DMS153 (cell line): Measurements from ENCODE around the gene CDKN1C.
A peak's percentile ranks its signal among the peaks of the same experiment; 100 is the strongest.
"Not testable (repeated sequence)": the region's sequence is repeated elsewhere in the genome, so short reads cannot be mapped to it uniquely, and the experiment has no call there.

Source experiments
- DNase-seq: peaks from one replicate; lab custom pipeline; 2025; lab: John Stamatoyannopoulos, UW

CDKN1C gene

DNA sequence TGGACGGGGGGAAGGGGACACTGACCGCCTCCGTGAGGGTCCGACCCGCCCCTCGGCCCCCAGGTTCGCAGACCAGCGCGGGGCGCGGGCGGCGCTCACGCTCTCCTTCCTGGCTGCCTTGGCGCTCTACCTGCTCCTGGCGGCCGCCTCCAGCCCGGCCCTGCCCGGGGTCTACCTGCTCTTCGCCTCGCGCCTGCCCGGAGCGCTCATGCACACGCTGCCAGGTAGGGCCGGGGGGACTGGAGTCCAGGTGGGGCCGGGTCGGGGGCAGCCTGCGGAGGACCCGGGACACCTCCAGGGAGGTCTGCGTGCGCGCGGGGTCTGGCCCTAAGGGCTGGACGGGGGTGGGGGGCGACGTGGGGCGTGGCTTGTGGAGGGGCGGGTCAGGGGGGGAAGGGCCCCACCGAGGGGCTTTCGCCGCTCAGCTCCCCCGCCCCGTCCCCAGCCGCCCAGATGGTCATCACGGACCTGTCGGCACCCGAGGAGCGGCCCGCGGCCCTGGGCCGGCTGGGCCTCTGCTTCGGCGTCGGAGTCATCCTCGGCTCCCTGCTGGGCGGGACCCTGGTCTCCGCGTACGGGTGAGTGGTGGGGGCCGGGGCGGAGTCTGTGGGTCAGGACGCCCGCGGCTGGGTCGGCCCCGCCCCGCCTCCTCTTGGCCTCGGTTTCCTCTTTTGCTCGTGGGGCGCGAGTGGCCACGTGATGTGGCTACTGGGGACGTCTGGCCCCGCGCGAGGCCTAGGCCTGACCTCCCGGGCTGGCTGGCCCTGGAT, 23.7 kb upstream of the CDKN1C start:
- DNase-seq, result no peak

DNA sequence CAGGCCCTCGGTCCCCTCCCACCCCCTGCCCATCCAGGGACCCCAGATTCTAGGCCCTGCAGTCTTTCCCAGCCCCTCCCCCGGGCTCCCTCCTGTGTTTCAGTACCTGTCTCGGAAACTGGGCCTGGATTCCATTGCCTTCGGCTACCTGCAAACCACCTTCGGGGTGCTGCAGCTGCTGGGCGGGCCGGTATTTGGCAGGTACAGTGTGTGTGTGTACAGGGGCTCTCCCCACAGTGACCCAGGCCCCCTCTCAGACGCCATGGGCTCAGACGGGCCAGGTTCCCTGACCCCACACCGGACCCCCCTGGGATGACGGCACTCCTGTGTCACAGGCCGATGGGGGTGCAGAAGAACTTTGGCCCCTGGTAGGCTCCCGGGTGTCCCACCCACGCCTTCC, 22.6 kb upstream of the CDKN1C start:
- no peak for DNase-seq

DNA sequence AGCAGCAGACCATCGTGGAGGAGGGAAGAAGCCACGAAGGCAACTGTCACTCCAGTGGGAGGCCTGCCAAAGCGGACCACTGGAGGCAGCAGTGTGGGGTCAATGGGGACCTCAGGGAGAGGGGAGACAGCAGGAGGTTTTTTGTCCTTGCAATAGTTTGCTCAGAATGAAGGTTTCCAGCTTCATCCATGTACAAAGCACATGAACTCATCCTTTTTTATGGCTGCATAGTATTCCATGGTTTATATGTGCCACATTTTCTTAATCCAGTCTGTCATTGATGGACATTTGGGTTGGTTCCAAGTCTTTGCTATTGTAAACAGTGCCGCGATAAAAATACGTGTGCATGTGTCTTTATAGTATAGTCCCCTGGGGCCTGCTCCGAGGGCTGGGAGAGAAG, 19.7 kb upstream of the CDKN1C start:
- not testable (repeated sequence) for DNase-seq

DNA sequence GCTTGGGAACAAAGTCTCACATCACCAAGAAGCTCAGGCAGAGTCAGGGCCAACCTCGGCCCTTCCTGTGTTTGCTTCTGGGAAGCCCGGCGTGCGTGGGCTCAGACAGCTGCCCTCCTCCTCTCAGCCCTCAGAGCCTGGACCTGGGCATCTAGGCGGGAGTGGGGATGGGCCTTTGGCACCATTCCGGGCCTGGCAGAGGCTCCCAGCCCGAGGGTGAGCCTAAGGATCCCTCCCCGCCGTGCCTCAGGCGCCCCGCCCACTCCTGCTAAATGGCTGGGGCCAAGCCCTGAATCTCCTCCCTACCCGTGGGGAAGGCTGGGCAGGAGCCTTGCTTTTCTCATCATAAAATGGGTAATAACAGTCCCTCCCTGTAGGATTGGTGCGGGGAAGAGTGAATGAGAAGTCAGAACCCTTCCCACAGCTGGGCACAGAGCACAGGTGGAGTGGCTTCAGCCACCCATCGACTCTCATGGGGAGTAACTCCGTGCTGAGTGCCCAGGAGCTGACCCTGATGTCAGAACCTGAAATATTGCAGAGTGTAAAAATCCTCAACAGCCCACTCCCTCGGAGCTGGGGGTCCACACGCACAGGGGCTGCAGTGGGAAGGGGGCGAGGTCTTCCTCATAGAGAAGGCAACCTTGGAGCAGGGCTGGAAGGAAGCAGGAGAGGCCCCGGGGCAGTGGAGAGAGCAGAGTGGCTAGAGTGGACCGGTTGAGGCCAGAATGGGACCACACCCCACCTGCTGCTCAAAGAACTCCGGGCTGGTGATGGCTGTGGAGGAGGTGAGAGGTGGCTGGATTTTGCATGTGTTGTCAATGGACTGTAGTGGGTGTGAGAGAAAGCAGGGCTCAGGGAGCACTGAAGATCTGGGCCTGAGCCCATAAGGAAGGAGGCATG, 18.8 kb upstream of the CDKN1C start:
- DNase-seq, result no peak

DNA sequence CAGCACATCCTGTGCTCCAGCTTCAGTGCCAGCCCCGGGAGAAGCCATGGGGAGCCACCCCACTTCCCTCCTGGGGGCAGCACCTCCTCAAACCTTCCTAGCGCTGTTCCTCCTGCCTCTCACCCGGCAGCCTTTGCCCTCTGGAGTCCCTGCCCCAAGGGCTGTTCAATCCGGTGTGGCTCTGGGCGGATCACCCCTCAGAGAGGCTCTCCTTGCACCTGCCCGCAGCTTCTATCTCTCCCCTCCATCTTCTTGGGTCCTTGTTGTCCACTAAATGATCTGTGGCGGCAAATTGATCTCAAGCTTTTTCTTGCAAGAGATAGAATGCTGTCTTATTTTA, 18.1 kb upstream of the CDKN1C start:
- no peak for DNase-seq

DNA sequence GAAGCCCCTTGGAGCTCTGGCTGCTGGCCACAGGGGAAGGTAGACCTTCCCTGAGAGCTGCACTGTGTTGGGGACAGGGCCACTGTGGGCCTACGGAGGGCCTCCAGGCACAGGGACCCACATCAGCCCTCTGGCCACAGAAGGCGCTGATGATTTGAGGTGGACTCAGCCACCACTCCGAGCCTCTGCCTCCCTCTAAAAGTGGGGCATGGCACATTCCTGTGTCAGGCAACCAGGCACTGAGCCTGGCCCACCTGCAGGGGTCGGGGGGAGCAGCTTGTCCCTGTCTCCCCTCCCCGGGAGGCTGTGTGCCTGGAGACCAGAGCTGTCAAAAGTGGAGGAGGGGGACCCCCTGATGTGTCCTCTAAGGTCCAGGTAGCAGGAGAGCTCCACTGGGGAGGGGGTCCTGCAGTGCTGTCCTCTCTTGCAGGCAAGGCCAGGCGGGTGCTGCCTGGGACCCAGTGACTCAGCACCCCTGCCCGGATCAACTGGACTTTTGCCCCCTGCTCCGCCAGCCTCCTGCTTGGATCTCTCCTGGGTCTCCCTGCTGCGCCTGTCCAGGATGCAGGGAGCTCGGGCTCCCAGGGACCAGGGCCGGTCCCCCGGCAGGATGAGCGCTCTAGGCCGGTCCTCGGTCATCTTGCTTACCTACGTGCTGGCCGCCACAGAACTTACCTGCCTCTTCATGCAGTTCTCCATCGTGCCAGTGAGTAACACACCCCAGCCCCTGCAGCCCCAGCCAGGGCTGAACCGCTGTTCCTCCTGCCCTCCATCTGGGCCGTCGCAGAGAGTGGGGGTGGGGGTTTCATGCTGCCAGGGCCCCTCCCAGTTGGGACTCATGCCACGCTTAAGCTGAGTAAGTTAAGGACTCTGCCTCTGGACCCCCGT, 17.5 kb upstream of the CDKN1C start:
- DNase-seq, result no peak

DNA sequence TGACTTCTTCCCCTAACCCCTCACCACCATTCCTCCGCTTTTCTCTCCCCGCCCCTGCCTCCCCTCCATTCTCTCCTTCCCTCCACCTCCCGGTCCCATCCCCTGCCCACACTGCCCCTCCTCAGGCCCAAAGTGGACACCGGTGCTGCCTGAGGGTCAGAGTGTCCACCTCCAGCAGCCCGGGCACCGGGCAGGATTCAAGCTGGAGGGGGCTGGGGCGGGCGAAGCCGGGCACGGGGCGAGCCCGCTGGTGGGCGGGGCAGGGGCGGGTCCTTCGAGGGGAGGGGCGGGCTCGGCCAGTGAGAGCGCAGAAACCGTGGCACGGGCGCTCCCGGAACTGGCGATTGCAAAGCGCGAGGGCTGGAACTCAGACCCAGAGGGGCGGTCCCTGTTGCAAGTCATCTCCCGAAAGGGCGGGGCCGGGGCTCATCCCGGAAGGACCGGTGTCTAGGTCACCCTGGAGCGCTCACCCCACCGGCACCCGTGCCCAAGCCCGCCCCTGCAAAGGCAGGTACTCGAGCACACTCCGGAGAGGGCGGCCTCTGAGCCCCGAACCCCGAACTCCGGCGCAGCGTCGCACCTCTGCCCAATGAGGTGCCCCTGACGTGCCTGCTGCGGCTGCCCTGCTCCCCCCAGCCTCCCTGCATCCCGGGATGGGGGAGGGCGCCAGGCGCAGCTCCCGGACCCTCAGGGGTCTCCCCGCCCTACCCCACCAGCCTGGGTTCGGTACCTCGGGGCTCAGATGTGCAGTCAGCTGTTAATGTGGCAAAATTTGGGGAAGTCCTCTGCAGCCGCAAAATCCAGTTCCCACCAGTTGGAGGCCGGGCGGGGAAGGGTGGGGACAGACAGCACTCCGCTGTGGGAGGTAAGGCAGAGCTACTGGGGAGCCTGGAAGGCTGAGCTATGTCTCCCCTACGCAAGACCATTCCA, 16.5 kb upstream of the CDKN1C start:
- peak; percentile 92 for DNase-seq

DNA sequence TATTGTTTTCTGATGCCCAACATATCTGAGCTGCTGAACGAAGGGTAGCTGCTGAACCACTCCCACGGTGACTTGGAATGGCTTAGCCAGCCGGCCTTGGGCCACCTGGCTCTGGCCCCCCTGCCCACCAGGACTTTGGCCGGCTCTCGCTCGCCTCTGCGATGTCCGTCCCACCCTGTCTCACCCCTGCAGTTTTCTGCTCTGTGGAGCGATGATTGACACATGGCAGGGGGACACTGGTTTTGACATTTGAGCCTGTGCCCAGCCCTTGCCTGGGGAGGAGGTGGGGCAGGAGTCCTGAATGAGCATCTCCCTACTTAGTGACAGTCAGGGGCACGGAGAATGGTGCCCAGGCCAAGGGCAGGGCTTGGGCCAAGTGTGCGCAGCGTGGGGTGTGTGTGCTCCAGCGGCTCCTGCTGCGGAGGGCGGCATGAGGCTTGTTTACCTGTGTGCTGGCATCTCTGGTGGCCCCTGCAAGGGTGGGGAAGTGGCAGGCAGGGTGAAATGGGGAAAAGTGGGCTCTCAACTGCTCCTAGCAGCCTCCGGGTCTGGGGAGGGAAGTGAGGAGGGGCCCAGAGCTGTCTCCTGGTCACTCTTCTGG, 15.7 kb upstream of the CDKN1C start:
- no peak for DNase-seq

DNA sequence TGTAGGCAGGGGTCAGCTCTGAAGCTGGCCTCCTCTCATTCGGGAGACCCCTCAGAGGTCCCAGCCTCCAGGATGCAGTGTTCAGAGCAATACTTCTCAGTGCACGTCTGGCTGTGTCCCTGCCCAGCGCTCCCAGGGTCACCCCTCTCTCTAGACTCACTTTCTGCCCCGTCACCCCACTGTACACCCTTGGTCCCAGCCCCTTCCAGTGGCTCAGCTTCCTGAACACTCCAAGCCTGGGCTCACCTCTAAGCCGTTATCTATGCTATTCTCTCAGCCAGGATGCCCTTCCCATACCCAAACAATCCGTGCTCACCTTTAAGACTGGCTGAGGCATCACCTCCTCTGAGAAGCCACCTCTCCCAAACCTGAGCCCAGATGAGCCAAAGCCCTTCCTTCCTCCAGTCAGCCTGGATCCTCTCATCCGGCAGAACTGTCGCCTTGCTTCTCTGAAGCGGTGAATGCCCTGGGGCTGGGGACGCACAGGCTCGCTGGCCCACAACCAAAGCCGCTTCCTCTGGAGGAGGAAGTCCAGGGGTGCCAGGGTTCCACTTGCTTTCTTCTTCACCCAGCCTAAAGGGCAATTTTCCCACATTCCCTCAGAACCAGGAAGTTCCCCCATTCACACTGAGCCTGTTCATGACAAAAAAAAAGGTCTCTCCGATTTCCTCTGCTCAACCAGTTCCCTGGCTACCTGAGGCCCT, 13.7 kb upstream of the CDKN1C start:
- no peak for DNase-seq

DNA sequence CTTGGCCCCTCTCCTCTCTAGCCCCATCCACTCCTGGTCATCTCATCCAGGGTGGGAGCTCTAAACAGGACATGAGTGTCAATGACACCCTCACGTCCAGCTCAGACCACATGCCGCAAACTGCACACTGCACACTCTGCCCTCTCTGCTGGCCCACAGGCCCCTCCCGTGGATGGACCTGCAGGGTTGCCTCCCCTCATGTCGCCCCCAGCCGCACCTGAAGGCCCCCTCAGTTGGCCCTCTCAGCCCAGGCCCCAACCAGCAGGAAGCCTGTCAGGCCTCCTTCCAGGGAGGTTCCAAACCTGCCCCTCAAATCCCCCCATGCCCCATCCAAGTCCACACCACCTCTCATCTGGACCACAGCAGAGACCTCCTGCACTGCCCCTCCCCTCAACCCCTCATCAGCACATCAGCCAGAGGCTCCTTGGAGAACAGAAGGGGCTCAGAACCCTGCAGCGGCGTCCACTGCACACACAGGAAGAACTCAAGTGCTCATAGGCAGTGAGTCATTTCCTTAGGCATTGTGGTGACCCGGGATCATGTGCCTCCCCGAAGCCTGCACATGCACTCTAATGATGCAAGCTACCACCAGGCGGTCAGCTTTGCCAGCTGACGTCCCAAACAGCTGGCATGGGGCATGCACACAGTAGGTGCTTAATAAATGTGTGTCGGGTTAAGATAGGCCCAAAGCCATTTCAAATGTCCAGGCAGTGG, 12.9 kb upstream of the CDKN1C start:
- DNase-seq, result peak; percentile 76

DNA sequence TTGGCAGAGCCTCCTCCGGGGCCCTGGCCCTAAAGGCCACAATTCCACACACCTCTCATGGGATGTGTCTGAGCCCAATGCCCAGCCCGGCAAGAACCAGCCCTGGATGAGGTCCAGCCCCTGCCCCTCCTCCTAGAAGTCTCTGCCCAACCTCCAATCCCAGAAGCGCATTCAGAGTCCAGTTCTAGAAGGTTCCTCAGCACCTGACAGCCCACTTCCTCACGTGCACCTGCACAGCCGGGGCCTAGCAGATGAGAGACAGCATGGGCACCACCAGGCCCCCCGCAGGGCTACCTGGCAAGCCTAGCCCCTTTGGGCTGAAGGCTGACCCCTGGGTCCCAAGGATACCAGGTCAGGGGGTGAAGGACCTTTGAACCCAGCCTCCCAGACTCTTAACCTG, 11.5 kb upstream of the CDKN1C start:
- no peak for DNase-seq

DNA sequence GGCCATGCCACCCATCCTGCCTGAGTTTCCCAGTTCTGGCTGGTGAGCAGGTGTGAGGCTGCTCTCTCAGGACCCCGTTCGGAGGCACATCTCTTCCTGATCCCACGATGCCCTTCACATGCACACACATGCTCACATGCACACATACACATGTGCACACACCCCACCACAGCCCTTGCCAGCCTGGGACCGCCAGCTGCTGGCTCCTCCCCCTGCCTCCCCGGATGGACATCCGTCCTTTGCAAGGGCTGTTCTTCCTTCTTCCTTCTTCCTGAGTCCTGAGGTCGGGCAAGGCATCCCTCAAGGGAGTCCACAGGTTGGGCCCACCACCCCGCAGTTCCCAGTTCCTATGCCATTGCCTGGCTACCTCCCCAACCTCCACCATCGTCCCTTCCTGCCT, 10.5 kb upstream of the CDKN1C start:
- DNase-seq, result no peak

DNA sequence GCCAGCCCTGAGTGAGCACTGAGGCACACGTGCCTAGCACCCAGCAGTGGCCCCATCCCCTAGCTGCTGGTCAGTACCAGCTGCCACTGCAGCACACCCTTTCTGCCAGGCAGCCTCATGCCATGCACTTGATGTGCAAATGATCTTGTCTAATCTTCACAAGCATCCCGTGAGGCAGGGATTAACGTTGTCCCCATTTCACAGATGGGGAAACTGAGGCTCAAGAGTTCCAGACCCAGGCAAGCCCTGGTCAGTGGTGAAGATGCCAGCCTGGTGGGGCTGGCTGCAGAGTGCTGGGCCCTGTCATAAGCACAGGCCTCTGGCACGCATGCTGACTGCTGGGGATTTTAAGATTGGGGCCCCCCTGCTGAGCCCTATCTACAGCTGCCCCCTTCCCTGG, 8.4 kb upstream of the CDKN1C start:
- no peak for DNase-seq

DNA sequence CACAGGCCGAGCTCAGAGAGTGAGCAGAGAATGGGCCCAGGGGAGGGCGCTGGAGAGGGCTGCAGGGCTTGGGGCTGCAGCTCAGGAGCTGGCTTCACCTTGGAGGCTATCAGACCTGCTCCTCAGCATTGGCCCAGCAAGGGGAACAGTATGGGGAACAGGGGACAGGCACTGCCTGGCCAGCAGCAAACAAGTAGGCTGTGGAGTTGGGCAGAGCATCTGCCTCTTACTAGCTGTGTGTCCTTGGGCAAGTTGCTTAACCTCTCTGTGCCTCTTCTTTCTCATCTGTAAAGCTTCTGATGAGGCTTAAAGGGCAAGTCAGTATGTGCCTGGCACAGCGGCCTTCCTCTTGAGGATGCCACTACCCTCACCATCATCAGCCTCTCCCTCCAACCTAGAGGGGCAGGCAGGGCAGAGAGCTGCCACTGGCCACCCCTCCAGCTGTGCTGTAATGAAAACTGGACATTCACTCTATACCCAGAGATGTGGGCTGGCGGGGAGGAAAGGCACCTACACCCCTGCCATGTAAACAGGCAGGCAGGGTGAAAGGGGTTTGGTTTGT, 7.5 kb upstream of the CDKN1C start:
- peak; percentile 71 for DNase-seq

DNA sequence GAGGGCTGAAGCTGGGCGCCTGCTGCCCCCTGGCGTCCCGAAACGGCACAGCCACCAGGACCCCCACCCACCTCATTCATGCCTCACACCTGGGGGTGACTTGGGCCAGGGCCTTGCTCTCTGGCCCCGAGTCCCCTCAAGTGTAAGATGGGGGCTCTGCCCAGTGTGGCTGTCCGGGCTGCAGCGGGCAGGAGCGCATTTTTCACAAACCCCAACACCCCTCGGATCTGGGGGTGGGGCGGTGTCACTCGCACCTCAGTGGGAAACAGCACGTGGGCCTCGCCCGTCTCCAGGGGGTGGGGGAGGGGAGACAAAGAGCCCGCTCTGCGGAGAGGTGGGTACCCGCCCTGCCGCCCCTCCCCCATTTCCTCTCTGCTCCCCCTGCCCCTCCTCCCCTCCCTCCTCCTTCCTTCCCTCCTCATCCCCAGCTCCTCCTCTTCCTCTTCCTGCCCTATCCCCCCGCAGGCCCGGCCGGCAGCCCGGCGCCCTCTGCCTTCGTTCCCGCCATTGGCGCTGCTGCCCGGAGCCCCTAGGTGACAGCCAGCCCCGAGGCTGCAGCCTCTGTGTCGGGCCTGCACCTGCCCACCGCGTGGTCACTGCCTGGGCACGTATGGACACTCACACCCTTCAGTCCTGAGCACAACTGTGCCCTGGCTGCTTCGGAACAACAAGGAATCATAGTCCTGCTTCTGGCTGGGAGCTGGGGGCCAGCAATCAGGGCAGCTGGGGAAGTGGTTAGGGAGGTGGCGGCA, 6.8 kb upstream of the CDKN1C start:
- peak; percentile 79 for DNase-seq

DNA sequence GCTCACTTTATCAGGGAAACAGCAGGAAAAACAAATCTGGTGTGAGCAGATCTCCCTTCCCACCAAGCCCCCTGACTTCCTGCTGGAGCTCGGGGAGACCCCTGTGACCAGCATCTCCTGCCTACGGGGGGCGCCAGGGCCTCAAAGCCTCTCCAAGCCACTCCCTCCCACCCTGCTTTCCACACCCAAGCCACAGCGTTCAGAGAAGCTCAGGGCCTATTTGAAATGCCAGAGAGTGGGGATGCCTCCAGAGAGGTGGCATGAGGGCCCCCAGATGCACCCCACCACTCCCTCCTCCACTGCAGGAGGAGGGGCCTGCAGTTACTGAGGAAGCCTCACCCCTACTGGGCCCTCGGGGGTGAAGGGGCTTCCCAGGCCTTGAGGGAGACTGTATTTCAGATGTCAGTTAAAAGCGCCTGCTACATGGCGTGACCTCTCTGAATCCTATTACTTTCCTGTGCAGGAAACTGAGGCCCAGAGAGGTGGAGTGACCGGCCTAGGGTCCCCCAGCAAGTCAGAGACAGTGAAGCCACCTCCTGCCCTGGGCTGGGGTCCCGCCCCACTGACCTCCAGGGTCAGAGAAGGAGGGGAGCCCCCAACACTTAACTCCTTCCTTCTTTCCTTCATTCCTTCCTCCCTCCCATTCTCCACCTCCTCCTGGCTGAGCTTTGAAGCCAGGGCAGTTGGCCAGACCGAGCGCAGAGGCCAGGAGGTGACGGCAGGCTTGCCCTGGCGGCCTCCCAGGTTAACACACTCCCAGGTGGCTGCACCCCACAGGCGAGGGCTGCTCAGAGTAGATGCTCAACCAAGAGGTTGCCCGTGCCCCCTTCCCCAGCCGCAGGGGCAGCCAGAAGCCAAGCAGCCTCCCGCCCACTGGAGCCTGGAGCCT, 6.0 kb upstream of the CDKN1C start:
- no peak for DNase-seq

DNA sequence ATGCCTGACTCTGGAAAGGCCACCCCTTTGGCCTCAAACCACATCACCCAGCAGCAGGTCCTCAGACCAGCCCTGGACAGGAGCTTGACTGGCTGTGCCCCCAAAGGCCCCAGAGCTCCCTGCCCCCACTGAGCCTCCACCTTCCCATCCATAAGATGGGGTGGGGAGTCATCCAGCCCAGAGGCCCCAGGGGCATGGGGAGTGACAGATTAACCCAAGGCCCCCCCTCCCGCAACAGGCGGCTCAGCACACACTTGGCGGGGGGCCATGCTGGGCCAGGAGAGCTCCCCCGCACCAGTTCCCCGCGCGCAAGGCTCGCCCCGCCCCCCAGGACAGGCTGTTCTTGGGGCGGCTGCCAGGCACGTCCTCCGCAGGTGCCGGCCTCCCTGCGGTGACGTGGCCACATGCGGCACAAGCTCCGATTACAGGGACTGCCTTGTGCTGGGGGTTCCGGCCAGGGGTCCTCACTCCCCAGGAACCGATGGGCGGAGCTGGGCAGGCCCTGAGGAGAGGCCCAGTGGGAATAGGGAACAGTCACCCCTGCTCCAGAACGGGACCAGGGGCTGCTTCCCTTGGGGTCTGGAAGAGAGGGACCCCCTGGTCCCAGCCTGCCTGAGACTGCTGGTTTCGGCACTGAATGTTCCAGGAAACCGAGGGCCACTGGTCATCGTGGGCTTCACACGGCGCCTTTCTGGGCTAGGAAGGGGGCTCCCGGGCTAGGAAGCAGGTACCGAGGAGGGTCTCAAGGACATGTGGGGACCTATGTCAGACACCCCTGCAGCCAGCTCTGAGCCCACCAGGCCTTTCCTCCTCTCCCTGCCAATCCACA, 5.1 kb upstream of the CDKN1C start:
- DNase-seq, result peak; percentile 46
